ENCODE data around the gene MYRFL. TPM values are rescaled to one million over a fixed set of nuclear protein-coding genes. Genes with fewer than 3 reads are reported as not detected.

Gene MYRFL
- total RNA-seq, 1 donor from 2014 or later, result 0.26 TPM

DNA sequence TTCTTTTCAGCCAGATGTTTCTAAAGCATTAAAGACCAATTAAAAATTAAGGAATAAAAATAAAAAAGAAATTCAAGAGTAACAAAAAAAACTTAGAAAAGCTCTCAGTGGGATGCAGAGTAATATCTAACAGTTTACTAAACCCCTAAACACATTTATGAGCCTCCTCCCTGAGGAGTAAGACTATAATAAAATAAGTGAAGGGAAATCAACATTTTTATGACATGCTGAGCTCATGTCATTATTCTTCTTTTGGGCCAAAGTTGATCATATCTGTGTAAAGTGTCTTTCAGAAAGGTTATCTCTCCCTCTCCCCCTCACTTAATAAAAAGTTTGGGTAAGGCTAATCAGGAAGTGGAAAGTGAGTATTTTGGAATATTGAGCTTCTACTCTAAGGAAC, 122.1 kb downstream of the MYRFL start:
- no peaks in the 10 kb centered on the region for H3K36me3 ChIP-seq (ENCODE audit: control insufficient read depth, insufficient read depth, low read length)
- TF ChIP-seq, protein P1, sequence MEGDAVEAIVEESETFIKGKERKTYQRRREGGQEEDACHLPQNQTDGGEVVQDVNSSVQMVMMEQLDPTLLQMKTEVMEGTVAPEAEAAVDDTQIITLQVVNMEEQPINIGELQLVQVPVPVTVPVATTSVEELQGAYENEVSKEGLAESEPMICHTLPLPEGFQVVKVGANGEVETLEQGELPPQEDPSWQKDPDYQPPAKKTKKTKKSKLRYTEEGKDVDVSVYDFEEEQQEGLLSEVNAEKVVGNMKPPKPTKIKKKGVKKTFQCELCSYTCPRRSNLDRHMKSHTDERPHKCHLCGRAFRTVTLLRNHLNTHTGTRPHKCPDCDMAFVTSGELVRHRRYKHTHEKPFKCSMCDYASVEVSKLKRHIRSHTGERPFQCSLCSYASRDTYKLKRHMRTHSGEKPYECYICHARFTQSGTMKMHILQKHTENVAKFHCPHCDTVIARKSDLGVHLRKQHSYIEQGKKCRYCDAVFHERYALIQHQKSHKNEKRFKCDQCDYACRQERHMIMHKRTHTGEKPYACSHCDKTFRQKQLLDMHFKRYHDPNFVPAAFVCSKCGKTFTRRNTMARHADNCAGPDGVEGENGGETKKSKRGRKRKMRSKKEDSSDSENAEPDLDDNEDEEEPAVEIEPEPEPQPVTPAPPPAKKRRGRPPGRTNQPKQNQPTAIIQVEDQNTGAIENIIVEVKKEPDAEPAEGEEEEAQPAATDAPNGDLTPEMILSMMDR (IDR thresholded peaks at IDR 0.05; ENCODE audit: insufficient read depth, low read length, severe bottlenecking), result no peak
- FAIRE-seq (no peak), DNase-seq (ENCODE audit: low read depth) (no peak)
- no peak overlapping the region for H3K4me3 ChIP-seq (ENCODE audit: low read depth, low read length)
- no peaks in the 10 kb centered on the region for H3K27me3 ChIP-seq (ENCODE audit: control insufficient read depth, insufficient read depth, low read length)

GRCh38 chr12:69947897-69948296, 122.9 kb downstream of the MYRFL start:
- Histone ChIP-seq H3K36me3 (ENCODE audit: control insufficient read depth, insufficient read depth, low read length) (no peaks in the 10 kb centered on the region), H3K4me3 (ENCODE audit: low read depth, low read length) (no peak overlapping the region), H3K27me3 (ENCODE audit: control insufficient read depth, insufficient read depth, low read length) (no peaks in the 10 kb centered on the region)
- DNase-seq (ENCODE audit: low read depth), result no peak
- FAIRE-seq, result no peak
- TF ChIP-seq, protein P1 (IDR thresholded peaks at IDR 0.05; ENCODE audit: insufficient read depth, low read length, severe bottlenecking), result no peak

DNA sequence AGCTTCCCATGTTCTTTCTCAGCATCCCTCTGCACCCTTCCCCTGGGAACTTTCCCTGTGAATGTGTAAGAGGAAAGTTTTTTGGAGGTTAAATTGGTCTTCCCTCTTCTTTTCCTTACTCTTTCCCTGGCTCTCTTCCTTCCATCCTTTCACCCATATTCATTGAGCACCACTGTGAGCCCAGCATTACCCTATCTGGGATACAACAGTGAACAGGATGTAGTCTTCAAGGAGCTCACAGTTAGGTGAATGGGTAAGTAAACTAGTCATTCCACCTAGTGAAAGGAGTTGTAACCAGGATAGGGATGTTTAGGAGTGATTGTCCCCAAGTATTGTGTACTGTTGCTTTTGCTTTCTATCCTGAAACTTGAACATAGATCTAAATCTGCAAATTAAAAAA, 123.8 kb downstream of the MYRFL start:
- TF ChIP-seq, protein P1 (IDR thresholded peaks at IDR 0.05; ENCODE audit: insufficient read depth, low read length, severe bottlenecking), result no peak
- no peaks in the 10 kb centered on the region for H3K27me3 ChIP-seq (ENCODE audit: control insufficient read depth, insufficient read depth, low read length)
- DNase-seq (ENCODE audit: low read depth), result no peak
- no peaks in the 10 kb centered on the region for H3K36me3 ChIP-seq (ENCODE audit: control insufficient read depth, insufficient read depth, low read length)
- no peak overlapping the region for H3K4me3 ChIP-seq (ENCODE audit: low read depth, low read length)
- FAIRE-seq, result no peak

- no peak for FAIRE-seq
- no peaks in the 10 kb centered on the region for H3K27me3 ChIP-seq (ENCODE audit: control insufficient read depth, insufficient read depth, low read length)
- TF ChIP-seq, protein P1 (IDR thresholded peaks at IDR 0.05; ENCODE audit: insufficient read depth, low read length, severe bottlenecking), result no peak
- no peak overlapping the region for H3K4me3 ChIP-seq (ENCODE audit: low read depth, low read length)
- no peak for DNase-seq (ENCODE audit: low read depth)
- no peaks in the 10 kb centered on the region for H3K36me3 ChIP-seq (ENCODE audit: control insufficient read depth, insufficient read depth, low read length)
Measured at GRCh38 chr12:69949311-69950002, 124.4 kb downstream of the MYRFL start.

- FAIRE-seq (no peak), DNase-seq (ENCODE audit: low read depth) (no peak)
- H3K27me3 ChIP-seq (ENCODE audit: control insufficient read depth, insufficient read depth, low read length), result no peaks in the 10 kb centered on the region
- no peak overlapping the region for H3K4me3 ChIP-seq (ENCODE audit: low read depth, low read length)
- no peaks in the 10 kb centered on the region for H3K36me3 ChIP-seq (ENCODE audit: control insufficient read depth, insufficient read depth, low read length)
- TF ChIP-seq, protein P1 (IDR thresholded peaks at IDR 0.05; ENCODE audit: insufficient read depth, low read length, severe bottlenecking), result no peak
Measured at GRCh38 chr12:69951108-69951507, 126.1 kb downstream of the MYRFL start.

DNA sequence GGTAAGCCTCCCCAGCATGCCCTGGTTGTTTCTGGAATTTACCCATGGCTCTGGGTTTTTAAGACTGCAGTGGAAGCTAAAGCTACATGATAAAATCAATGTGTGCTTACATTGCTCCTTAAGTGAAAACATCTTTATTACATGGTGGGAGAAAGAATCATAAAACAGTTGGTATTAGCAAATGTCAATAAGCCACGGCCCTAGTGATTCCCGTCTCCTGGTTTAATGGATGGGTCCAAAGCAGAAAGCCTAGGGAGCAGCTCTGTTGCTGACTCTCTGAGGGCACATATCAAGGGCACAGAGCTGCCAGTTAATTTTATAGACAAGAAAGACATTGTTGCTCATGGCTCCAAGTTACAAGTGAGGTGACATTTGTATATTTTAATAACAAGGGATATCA, 127.9 kb downstream of the MYRFL start:
- FAIRE-seq, result no peak
- TF ChIP-seq, protein P1 (IDR thresholded peaks at IDR 0.05; ENCODE audit: insufficient read depth, low read length, severe bottlenecking), result no peak

More for the DNA sequence above, 127.9 kb downstream of the MYRFL start:
- Histone ChIP-seq H3K4me3 (ENCODE audit: low read depth, low read length) (no peak overlapping the region), H3K27me3 (ENCODE audit: control insufficient read depth, insufficient read depth, low read length) (no peaks in the 10 kb centered on the region), H3K36me3 (ENCODE audit: control insufficient read depth, insufficient read depth, low read length) (no peaks in the 10 kb centered on the region)
- no peak for DNase-seq (ENCODE audit: low read depth)
